HFFc6 (cell line): ENCODE data around the gene AUTS2. TPM values are rescaled to one million over a fixed set of nuclear protein-coding genes. Genes with fewer than 3 reads are reported as not detected.

Source experiments
- DNase-seq: peaks from one replicate; pipeline ENCODE4 v3.0.0-alpha.2; 2018
- H3K27ac Mint-ChIP-seq: 2 replicates; pipeline ENCODE4 v1.8.0; 2020; ENCODE audit warnings: mild to moderate bottlenecking, mixed read lengths
- H3K27me3 Mint-ChIP-seq: 2 replicates; pipeline ENCODE4 v1.8.0; 2021; ENCODE audit warnings: mild to moderate bottlenecking, moderate library complexity, mixed read lengths; ENCODE audit not compliant: insufficient read depth
- H3K36me3 Mint-ChIP-seq: 2 replicates; pipeline ENCODE4 v1.8.0; 2021; ENCODE audit warnings: low read depth, mixed read lengths
- H3K4me1 Mint-ChIP-seq: 2 replicates; pipeline ENCODE4 v1.8.0; 2020; ENCODE audit warnings: low read depth, mixed read lengths
- H3K4me3 Mint-ChIP-seq: 2 replicates; pipeline ENCODE4 v1.8.0; 2020; ENCODE audit warnings: mild to moderate bottlenecking, moderate library complexity, mixed read lengths
- H3K9me3 Mint-ChIP-seq: 2 replicates; pipeline ENCODE4 v1.8.0; 2020; ENCODE audit warnings: mild to moderate bottlenecking, mixed read lengths
- total RNA-seq, 6 experiments: library from RNA; stranded (reverse); fragmentation: NEBNext Ultra II Directional; extraction: Animal tissue kit (Norgen Biotek cat#: 25700); gene quantifications; 2 replicates in 1 of 6; 3 replicates in 5 of 6; pipeline ENCODE4 v1.2.3, GENCODE V29; 2021
- TF ChIP-seq, protein P1 (sequence below): fragments of 200-600 bp; sonication (generic); IDR thresholded peaks from 2 replicates; pipeline ENCODE4 v1.5.0; 2021; ENCODE audit warnings: antibody characterized with exemption, mild to moderate bottlenecking

Gene AUTS2
- total RNA-seq, 6 experiments from 2014 or later, result 0.02 to 0.19 (median 0.16) TPM; not detected in 2

DNA sequence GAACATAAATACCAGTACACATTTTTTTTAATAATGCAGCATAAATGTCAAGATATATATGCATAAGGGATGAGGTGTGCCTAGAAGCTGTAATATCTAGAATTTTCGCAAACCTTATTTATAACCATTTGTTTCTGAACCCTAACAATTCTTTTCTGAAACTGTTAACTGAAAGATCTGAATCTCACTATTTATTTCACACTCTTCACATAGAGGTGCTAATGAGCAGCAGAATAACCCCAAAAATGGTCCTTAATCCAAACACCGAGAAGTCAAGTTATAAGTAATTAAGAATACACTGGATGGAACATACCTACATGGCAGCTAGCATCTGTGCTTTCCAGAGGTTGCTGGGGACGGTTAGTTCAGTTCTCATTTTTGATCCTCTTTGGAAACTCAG is 742.0 kb downstream of the AUTS2 start:
- Mint-ChIP-seq H3K27me3 (no peaks in the 10 kb centered on the region), H3K4me1 (no peaks in the 10 kb centered on the region), H3K4me3 (no peak overlapping the region), H3K9me3 (peaks cover 60% of the 10 kb centered on the region), H3K27ac (no peak overlapping the region), H3K36me3 (no peaks in the 10 kb centered on the region)
- DNase-seq, result no peak
- TF ChIP-seq, protein P1, sequence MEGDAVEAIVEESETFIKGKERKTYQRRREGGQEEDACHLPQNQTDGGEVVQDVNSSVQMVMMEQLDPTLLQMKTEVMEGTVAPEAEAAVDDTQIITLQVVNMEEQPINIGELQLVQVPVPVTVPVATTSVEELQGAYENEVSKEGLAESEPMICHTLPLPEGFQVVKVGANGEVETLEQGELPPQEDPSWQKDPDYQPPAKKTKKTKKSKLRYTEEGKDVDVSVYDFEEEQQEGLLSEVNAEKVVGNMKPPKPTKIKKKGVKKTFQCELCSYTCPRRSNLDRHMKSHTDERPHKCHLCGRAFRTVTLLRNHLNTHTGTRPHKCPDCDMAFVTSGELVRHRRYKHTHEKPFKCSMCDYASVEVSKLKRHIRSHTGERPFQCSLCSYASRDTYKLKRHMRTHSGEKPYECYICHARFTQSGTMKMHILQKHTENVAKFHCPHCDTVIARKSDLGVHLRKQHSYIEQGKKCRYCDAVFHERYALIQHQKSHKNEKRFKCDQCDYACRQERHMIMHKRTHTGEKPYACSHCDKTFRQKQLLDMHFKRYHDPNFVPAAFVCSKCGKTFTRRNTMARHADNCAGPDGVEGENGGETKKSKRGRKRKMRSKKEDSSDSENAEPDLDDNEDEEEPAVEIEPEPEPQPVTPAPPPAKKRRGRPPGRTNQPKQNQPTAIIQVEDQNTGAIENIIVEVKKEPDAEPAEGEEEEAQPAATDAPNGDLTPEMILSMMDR, result no peak

DNA sequence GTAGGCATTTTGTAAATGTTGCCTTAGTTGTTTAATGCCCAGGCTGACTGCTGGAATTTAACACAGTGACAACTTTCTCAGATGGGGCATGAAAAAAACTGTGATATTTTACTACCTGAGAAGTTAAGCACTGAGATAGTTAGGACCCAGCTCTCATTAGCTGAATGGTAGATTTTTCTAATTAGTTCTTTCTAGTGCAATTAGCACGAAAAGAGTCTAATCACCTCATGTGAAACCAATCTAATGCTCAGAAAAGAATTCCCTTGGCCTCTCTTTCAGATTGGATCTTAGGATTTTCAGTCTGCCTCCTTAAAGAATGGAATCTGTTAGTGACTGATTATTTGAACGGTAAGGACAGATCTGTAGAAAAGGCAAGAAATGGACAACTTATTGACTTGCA is 743.2 kb downstream of the AUTS2 start:
- no peak overlapping the region for H3K4me3 Mint-ChIP-seq
- DNase-seq, result no peak
- no peaks in the 10 kb centered on the region for H3K27me3 Mint-ChIP-seq
- H3K4me1 Mint-ChIP-seq, result no peaks in the 10 kb centered on the region
- H3K27ac Mint-ChIP-seq, result no peak overlapping the region
- peaks cover 67% of the 10 kb centered on the region for H3K9me3 Mint-ChIP-seq
- H3K36me3 Mint-ChIP-seq, result no peaks in the 10 kb centered on the region
- TF ChIP-seq, protein P1, result no peak

- Mint-ChIP-seq H3K27ac (no peak overlapping the region), H3K4me3 (no peak overlapping the region), H3K27me3 (no peaks in the 10 kb centered on the region), H3K4me1 (no peaks in the 10 kb centered on the region), H3K9me3 (peaks cover 66% of the 10 kb centered on the region), H3K36me3 (peaks cover 5% of the 10 kb centered on the region; the same call in 1 of the 2 replicates)
- no peak for DNase-seq
- TF ChIP-seq, protein P1, result no peak
Measured at GRCh38 chr7:70343519-70343918, 745.2 kb downstream of the AUTS2 start.

DNA sequence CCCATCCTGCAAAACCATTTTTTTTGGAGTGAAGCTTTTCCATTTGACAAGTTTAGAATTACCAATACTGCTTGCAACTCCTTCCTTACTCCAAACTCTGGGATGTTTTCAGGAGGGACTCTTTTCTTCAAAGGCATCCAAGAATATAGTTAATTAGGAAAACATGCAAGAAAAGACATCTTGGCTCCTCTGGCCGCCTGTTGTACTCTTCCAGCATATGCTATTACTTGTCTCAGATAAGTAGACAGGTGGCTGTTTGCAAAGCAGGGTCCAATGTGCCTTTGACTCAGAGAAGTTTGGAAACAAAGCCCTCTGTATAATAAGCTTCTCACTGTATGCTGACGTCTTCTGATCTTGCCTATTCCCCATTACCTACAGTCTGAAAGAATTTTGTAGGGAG is 746.5 kb downstream of the AUTS2 start:
- no peak for DNase-seq
- H3K9me3 Mint-ChIP-seq, result peaks cover 58% of the 10 kb centered on the region
- H3K36me3 Mint-ChIP-seq, result peaks cover 5% of the 10 kb centered on the region; the same call in 1 of the 2 replicates
- TF ChIP-seq, protein P1, result no peak
- H3K27me3 Mint-ChIP-seq, result no peaks in the 10 kb centered on the region
- no peaks in the 10 kb centered on the region for H3K4me1 Mint-ChIP-seq
- no peak overlapping the region for H3K4me3 Mint-ChIP-seq
- no peak overlapping the region for H3K27ac Mint-ChIP-seq

GRCh38 chr7:70346844-70347462 is 748.7 kb downstream of the AUTS2 start:
- TF ChIP-seq, protein P1, result no peak
- Mint-ChIP-seq H3K36me3 (peaks cover 5% of the 10 kb centered on the region; the same call in 1 of the 2 replicates), H3K4me1 (no peaks in the 10 kb centered on the region), H3K27ac (no peak overlapping the region), H3K4me3 (no peak overlapping the region), H3K9me3 (peaks cover 57% of the 10 kb centered on the region), H3K27me3 (no peaks in the 10 kb centered on the region)
- DNase-seq, result no peak
